ENCODE measurements around the gene ZNF70. TPM values are rescaled to one million over a fixed set of nuclear protein-coding genes. Genes with fewer than 3 reads are reported as not detected.

Gene ZNF70
- total and polyA plus RNA-seq, 2 of the 13 experiments (the other 11 are each of a cell fraction or from before 2014, with no cell fraction given) = 0.62 to 3.6 TPM

DNA sequence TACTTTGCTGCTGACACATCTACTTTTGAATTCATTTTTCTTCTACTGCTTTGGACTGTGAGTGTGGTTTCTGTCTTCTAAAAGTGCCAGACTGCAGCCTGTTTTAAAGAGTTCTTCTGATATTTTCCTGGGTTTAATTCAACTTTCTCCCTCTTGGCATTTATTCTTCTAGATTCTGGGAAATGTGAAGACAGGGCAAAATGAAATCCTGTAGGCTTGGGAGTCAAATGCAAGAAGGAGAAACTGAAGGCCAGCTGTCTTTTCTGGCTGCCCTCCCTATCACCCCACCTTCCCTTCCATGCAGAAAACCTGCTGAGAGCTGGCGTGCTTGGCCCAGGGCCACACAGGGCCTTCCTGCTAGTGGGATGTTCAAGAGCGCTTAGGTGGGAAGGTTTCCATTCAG is 7.6 kb downstream of the ZNF70 start:
- intact Hi-C loops (cut with micrococcal nuclease; ENCODE audit: unreplicated experiment) = no loop called here
- in situ Hi-C loops (cut with HindIII; ENCODE audit: extremely low pct_ligation_motif_present, low pct_unique_long_range_greater_than_20kb) = no loop called here

More for the DNA sequence above, 7.6 kb downstream of the ZNF70 start:
- no TSS peak for BruUV-seq (replicated peaks)
- Histone ChIP-seq H3K9me3 (ENCODE audit: low read length) (no peaks in the 10 kb centered on the region), H3K27ac (ENCODE audit: extremely low read length, insufficient read depth, low read length) (no peak overlapping the region), H3K36me3 (replicated peaks in 1 of 2; ENCODE audit: control insufficient read depth in 1 of 2, insufficient read depth in 2 of 2, low read length in 2 of 2) (peaks cover 11 to 28% of the 10 kb centered on the region in 2 experiments; a peak in 3 of 5 replicates), H2AFZ (ENCODE audit: low read length) (no peak overlapping the region), H3K79me2 (ENCODE audit: insufficient read depth, low read length) (peaks cover 1% of the 10 kb centered on the region), H4K20me1 (ENCODE audit: insufficient read depth, low read length) (no peaks in the 10 kb centered on the region), H3K9ac (ENCODE audit: insufficient read depth, low read depth, low read length) (no peak overlapping the region), H3K27me3 (ENCODE audit: control insufficient read depth in 1 of 2, insufficient read depth in 2 of 2, low read length in 2 of 2) (no peaks in the 10 kb centered on the region), H3K4me1 (ENCODE audit: insufficient read depth, low read length) (no peaks in the 10 kb centered on the region), H3K4me2 (ENCODE audit: low read depth, low read length) (no peak overlapping the region), H3K4me3 (replicated peaks in 1 of 3; ENCODE audit: insufficient read depth in 1 of 3, low read depth in 2 of 3, low read length in 3 of 3) (no peak overlapping the region)
- 100% methylated on average over 2 of the region's 2 CpGs for WGBS (ENCODE audit: low lambda C conversion rate)
- CTCF ChIA-PET (ENCODE audit: low intra/inter-chr PET ratio, low total read pairs) = no interaction called here
- no peak for FAIRE-seq
- no peak for TF ChIP-seq ZFP62 (CRISPR knock-in tag; IDR thresholded peaks at IDR 0.05)
- no peak for TF ChIP-seq FOXM1 (CRISPR knock-in tag; IDR thresholded peaks at IDR 0.05)
- TF ChIP-seq, protein P1, sequence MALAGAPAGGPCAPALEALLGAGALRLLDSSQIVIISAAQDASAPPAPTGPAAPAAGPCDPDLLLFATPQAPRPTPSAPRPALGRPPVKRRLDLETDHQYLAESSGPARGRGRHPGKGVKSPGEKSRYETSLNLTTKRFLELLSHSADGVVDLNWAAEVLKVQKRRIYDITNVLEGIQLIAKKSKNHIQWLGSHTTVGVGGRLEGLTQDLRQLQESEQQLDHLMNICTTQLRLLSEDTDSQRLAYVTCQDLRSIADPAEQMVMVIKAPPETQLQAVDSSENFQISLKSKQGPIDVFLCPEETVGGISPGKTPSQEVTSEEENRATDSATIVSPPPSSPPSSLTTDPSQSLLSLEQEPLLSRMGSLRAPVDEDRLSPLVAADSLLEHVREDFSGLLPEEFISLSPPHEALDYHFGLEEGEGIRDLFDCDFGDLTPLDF (CRISPR knock-in tag; IDR thresholded peaks at IDR 0.05) = no peak
- TF ChIP-seq, protein P2, sequence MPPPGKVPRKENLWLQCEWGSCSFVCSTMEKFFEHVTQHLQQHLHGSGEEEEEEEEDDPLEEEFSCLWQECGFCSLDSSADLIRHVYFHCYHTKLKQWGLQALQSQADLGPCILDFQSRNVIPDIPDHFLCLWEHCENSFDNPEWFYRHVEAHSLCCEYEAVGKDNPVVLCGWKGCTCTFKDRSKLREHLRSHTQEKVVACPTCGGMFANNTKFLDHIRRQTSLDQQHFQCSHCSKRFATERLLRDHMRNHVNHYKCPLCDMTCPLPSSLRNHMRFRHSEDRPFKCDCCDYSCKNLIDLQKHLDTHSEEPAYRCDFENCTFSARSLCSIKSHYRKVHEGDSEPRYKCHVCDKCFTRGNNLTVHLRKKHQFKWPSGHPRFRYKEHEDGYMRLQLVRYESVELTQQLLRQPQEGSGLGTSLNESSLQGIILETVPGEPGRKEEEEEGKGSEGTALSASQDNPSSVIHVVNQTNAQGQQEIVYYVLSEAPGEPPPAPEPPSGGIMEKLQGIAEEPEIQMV (CRISPR knock-in tag; IDR thresholded peaks at IDR 0.05; ENCODE audit: low read depth) = no peak
- TF ChIP-seq, protein P3, sequence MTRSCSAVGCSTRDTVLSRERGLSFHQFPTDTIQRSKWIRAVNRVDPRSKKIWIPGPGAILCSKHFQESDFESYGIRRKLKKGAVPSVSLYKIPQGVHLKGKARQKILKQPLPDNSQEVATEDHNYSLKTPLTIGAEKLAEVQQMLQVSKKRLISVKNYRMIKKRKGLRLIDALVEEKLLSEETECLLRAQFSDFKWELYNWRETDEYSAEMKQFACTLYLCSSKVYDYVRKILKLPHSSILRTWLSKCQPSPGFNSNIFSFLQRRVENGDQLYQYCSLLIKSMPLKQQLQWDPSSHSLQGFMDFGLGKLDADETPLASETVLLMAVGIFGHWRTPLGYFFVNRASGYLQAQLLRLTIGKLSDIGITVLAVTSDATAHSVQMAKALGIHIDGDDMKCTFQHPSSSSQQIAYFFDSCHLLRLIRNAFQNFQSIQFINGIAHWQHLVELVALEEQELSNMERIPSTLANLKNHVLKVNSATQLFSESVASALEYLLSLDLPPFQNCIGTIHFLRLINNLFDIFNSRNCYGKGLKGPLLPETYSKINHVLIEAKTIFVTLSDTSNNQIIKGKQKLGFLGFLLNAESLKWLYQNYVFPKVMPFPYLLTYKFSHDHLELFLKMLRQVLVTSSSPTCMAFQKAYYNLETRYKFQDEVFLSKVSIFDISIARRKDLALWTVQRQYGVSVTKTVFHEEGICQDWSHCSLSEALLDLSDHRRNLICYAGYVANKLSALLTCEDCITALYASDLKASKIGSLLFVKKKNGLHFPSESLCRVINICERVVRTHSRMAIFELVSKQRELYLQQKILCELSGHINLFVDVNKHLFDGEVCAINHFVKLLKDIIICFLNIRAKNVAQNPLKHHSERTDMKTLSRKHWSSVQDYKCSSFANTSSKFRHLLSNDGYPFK (CRISPR knock-in tag; IDR thresholded peaks at IDR 0.05; ENCODE audit: borderline replicate concordance) = no peak
- DNase-seq (ENCODE audit: low spot score) = no peak
- ATAC-seq = no peak
- POLR2A ChIA-PET = no interaction called here
